H9 (cell line): ENCODE results near the gene FANCC. TPM values are rescaled to one million over a fixed set of nuclear protein-coding genes. Genes with fewer than 3 reads are reported as not detected.

Source experiments
- DNase-seq: peaks from one replicate; pipeline ENCODE4 v3.0.0-alpha.2; 2017
- H2AFZ ChIP-seq: one replicate; pipeline ENCODE4 v1.6.1; 2013; ENCODE audit warnings: mild to moderate bottlenecking, low read length, control low read depth, moderate library complexity
- H2AK5ac ChIP-seq: 2 replicates; pipeline ENCODE4 v1.6.1; 2013; ENCODE audit warnings: low read length, control low read depth, mixed read lengths; ENCODE audit not compliant: insufficient read length
- H2BK120ac ChIP-seq: one replicate; pipeline ENCODE4 v1.6.1; 2013; ENCODE audit warnings: low read depth, mild to moderate bottlenecking, low read length, control low read depth, inconsistent platforms; ENCODE audit not compliant: poor library complexity, severe bottlenecking
- H2BK12ac ChIP-seq: 2 replicates; pipeline ENCODE4 v1.6.1; 2013; ENCODE audit warnings: low read length, control low read depth, mixed read lengths, low read depth; ENCODE audit not compliant: insufficient read length
- H2BK15ac ChIP-seq: 2 replicates; pipeline ENCODE4 v1.6.1; 2013; ENCODE audit warnings: low read depth, low read length, control low read depth
- H2BK20ac ChIP-seq: one replicate; pipeline ENCODE4 v1.6.1; 2013; ENCODE audit warnings: low read depth, mild to moderate bottlenecking, low read length, control low read depth, inconsistent platforms; ENCODE audit not compliant: poor library complexity, severe bottlenecking
- H2BK5ac ChIP-seq: 2 replicates; pipeline ENCODE4 v1.6.1; 2013; ENCODE audit warnings: low read length, control low read depth, mixed read lengths; ENCODE audit not compliant: insufficient read length
- H3K14ac ChIP-seq: 2 replicates; pipeline ENCODE4 v1.6.1; 2013; ENCODE audit warnings: low read length, control low read depth; ENCODE audit not compliant: insufficient read depth
- H3K18ac ChIP-seq: 2 replicates; pipeline ENCODE4 v1.6.1; 2013; ENCODE audit warnings: low read depth, mild to moderate bottlenecking, mixed read lengths, low read length, control low read depth; ENCODE audit not compliant: insufficient read length
- H3K23ac ChIP-seq: 2 replicates; pipeline ENCODE4 v1.6.1; 2013; ENCODE audit warnings: low read length, control low read depth, mixed read lengths, low read depth; ENCODE audit not compliant: insufficient read length
- H3K23me2 ChIP-seq: 2 replicates; pipeline ENCODE4 v1.6.1; 2013; ENCODE audit warnings: low read depth, mild to moderate bottlenecking, mixed read lengths, low read length, control low read depth; ENCODE audit not compliant: insufficient read length, poor library complexity, severe bottlenecking
- H3K27ac ChIP-seq: 2 replicates; pipeline ENCODE4 v1.5.1; 2013; ENCODE audit warnings: low read length, control low read depth, mixed read lengths, low read depth; ENCODE audit not compliant: insufficient read length
- H3K27me3 ChIP-seq: 2 replicates; pipeline ENCODE4 v1.6.1; 2013; ENCODE audit warnings: low read length, control low read depth, inconsistent platforms; ENCODE audit not compliant: insufficient read depth
- H3K4ac ChIP-seq: 2 replicates; pipeline ENCODE4 v1.6.1; 2013; ENCODE audit warnings: low read depth, mild to moderate bottlenecking, control low read depth, inconsistent platforms, low read length, moderate library complexity
- H3K4me1 ChIP-seq: 2 replicates; pipeline ENCODE4 v1.6.1; 2013; ENCODE audit warnings: low read length, control low read depth, inconsistent platforms; ENCODE audit not compliant: insufficient read depth
- H3K4me2 ChIP-seq: 2 replicates; pipeline ENCODE4 v1.6.1; 2013; ENCODE audit warnings: low read length, control low read depth, mixed read lengths; ENCODE audit not compliant: insufficient read length, insufficient read depth
- H3K56ac ChIP-seq: 2 replicates; pipeline ENCODE4 v1.6.1; 2013; ENCODE audit warnings: low read depth, mild to moderate bottlenecking, mixed read lengths, low read length, control low read depth; ENCODE audit not compliant: insufficient read length
- H3K79me1 ChIP-seq: 2 replicates; pipeline ENCODE4 v1.6.1; 2013; ENCODE audit warnings: low read depth, mild to moderate bottlenecking, moderate library complexity, low read length, control low read depth, inconsistent platforms; ENCODE audit not compliant: insufficient read depth, poor library complexity, severe bottlenecking
- H3K79me2 ChIP-seq: 2 replicates; pipeline ENCODE4 v1.6.1; 2013; ENCODE audit warnings: low read length, control low read depth, inconsistent platforms; ENCODE audit not compliant: insufficient read depth
- H3K9ac ChIP-seq: 2 replicates; pipeline ENCODE4 v1.6.1; 2013; ENCODE audit warnings: low read length, control low read depth, mixed read lengths; ENCODE audit not compliant: insufficient read length; ENCODE audit errors: extremely low read depth
- H3K9me3 ChIP-seq: one replicate; pipeline ENCODE4 v1.6.1; 2013; ENCODE audit warnings: low read depth, low read length, inconsistent platforms; ENCODE audit not compliant: control insufficient read depth
- H3T11ph ChIP-seq: one replicate; pipeline ENCODE4 v1.6.1; 2013; ENCODE audit warnings: mild to moderate bottlenecking, low read length, control low read depth, inconsistent platforms
- H4K20me1 ChIP-seq: one replicate; pipeline ENCODE4 v1.6.1; 2013; ENCODE audit not compliant: control insufficient read depth, insufficient read length, insufficient read depth
- H4K5ac ChIP-seq: 2 replicates; pipeline ENCODE4 v1.6.1; 2013; ENCODE audit warnings: low read depth, mild to moderate bottlenecking, mixed read lengths, low read length, control low read depth; ENCODE audit not compliant: insufficient read length
- H4K8ac ChIP-seq: replicated peaks from 2 replicates; pipeline ENCODE4 v1.6.1; 2013; ENCODE audit warnings: low read length, control low read depth, mixed read lengths, low read depth; ENCODE audit not compliant: insufficient read length
- H4K91ac ChIP-seq: 2 replicates; pipeline ENCODE4 v1.6.1; 2013; ENCODE audit warnings: low read depth, mild to moderate bottlenecking, moderate library complexity, mixed read lengths, low read length, control low read depth; ENCODE audit not compliant: insufficient read length
- H3K27ac Mint-ChIP-seq, 3 experiments: 2 replicates in 2 of 3; 3 replicates in 1 of 3; pipeline ENCODE4 v1.8.0; 2020 to 2021; ENCODE audit warnings: mixed read lengths in 3 of 3, mild to moderate bottlenecking in 1 of 3, moderate library complexity in 1 of 3
- H3K27me3 Mint-ChIP-seq: 2 replicates; pipeline ENCODE4 v1.8.0; 2021; ENCODE audit warnings: low read depth, mild to moderate bottlenecking, moderate library complexity, mixed read lengths
- H3K36me3 Mint-ChIP-seq, 3 experiments: 2 replicates in 2 of 3; 3 replicates in 1 of 3; pipeline ENCODE4 v1.8.0; 2020 to 2021; ENCODE audit warnings: low read depth in 3 of 3, mixed read lengths in 3 of 3; ENCODE audit not compliant: insufficient read depth in 1 of 3
- H3K4me1 Mint-ChIP-seq, 2 experiments: 2 replicates each; pipeline ENCODE4 v1.8.0; 2020; ENCODE audit warnings: mixed read lengths in 2 of 2
- H3K4me3 Mint-ChIP-seq, 2 experiments: 2 replicates in 1 of 2; 3 replicates in 1 of 2; pipeline ENCODE4 v1.8.0; 2020 to 2021; ENCODE audit warnings: mild to moderate bottlenecking in 2 of 2, mixed read lengths in 2 of 2, moderate library complexity in 1 of 2
- H3K9me3 Mint-ChIP-seq, 2 experiments: 2 replicates in 1 of 2; 3 replicates in 1 of 2; pipeline ENCODE4 v1.8.0; 2020; ENCODE audit warnings: mild to moderate bottlenecking in 2 of 2, mixed read lengths in 2 of 2, moderate library complexity in 1 of 2
- WGBS: extraction: QIAGEN DNeasy Blood & Tissue Kit; methylation state at CpG from one replicate; pipeline ENCODE4 v1.1.7; 2013; ENCODE audit warnings: missing lambda C conversion rate, low lambda C conversion rate, mixed read lengths; ENCODE audit not compliant: insufficient read length; ENCODE audit errors: extremely low coverage; 5-methylcytosine and 5-hydroxymethylcytosine counted together
- total RNA-seq: library from RNA; stranded (reverse); gene quantifications from 2 replicates; pipeline ENCODE4 v1.2.1, GENCODE V29; 2021
- TF ChIP-seq, protein P1 (sequence below): fragments of 200-600 bp; sonication (generic); conservative IDR thresholded peaks from 3 replicates; pipeline ENCODE4 v1.8.0; 2021; ENCODE audit warnings: antibody characterized with exemption, mild to moderate bottlenecking

The FANCC gene
- total RNA-seq, 1 experiment from 2014 or later, result 14.6 TPM

GRCh38 chr9:95171001-95171400 is 146.5 kb downstream of the FANCC start:
- Histone ChIP-seq H2BK12ac (no peak overlapping the region), H3K27ac (no peak overlapping the region), H3K23ac (no peak overlapping the region), H2BK20ac (no peak overlapping the region), H3K79me2 (no peaks in the 10 kb centered on the region), H2AFZ (no peak overlapping the region), H3K56ac (no peak overlapping the region), H4K20me1 (no peaks in the 10 kb centered on the region), H3K18ac (no peak overlapping the region), H2BK5ac (no peak overlapping the region), H3K79me1 (no peaks in the 10 kb centered on the region), H3K4me2 (no peak overlapping the region), H4K5ac (no peak overlapping the region), H4K91ac (no peak overlapping the region), H2AK5ac (no peak overlapping the region), H3K27me3 (no peaks in the 10 kb centered on the region), H3K4me1 (peaks cover 5% of the 10 kb centered on the region), H3K4ac (no peak overlapping the region), H3K9me3 (no peaks in the 10 kb centered on the region), H3K23me2 (no peaks in the 10 kb centered on the region), H4K8ac (no peak overlapping the region), H2BK120ac (no peak overlapping the region), H3K14ac (no peak overlapping the region), H3T11ph (no peak overlapping the region), H3K9ac (no peak overlapping the region), H2BK15ac (no peak overlapping the region)
- TF ChIP-seq, protein P1, sequence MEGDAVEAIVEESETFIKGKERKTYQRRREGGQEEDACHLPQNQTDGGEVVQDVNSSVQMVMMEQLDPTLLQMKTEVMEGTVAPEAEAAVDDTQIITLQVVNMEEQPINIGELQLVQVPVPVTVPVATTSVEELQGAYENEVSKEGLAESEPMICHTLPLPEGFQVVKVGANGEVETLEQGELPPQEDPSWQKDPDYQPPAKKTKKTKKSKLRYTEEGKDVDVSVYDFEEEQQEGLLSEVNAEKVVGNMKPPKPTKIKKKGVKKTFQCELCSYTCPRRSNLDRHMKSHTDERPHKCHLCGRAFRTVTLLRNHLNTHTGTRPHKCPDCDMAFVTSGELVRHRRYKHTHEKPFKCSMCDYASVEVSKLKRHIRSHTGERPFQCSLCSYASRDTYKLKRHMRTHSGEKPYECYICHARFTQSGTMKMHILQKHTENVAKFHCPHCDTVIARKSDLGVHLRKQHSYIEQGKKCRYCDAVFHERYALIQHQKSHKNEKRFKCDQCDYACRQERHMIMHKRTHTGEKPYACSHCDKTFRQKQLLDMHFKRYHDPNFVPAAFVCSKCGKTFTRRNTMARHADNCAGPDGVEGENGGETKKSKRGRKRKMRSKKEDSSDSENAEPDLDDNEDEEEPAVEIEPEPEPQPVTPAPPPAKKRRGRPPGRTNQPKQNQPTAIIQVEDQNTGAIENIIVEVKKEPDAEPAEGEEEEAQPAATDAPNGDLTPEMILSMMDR, result no peak
- H3K4me1 Mint-ChIP-seq, result peaks cover 20 to 23% of the 10 kb centered on the region in 2 experiments
- peak overlapping the region in 1 of 3 experiments; percentile 41; a peak in 1 of 7 replicates for H3K27ac Mint-ChIP-seq
- H3K27me3 Mint-ChIP-seq, result no peaks in the 10 kb centered on the region
- DNase-seq, result no peak
- H3K4me3 Mint-ChIP-seq, result peak overlapping the region in 1 of 2 experiments; percentile 41; a peak in 2 of 5 replicates
- WGBS, result no CpG with 5 or more reads among the region's 4 CpGs
- H3K9me3 Mint-ChIP-seq, result no peaks in the 10 kb centered on the region
- H3K36me3 Mint-ChIP-seq, result no peaks in the 10 kb centered on the region
